ENCODE data around the gene RAB5A. TPM values are rescaled to one million over a fixed set of nuclear protein-coding genes. Genes with fewer than 3 reads are reported as not detected.
A peak's percentile ranks its signal among the peaks of the same experiment; 100 is the strongest.

The RAB5A gene
- total RNA-seq, 1 donor from 2014 or later, result 46.0 TPM

GRCh38 chr3:19907523-19907922 is 39.4 kb upstream of the RAB5A start:
- DNase-seq (ENCODE audit: low read depth), result no peak
- TF ChIP-seq CTCF (conservative IDR thresholded peaks at IDR 0.05; ENCODE audit: low read depth, low read length), result no peak
- no peak overlapping the region for H3K4me3 ChIP-seq (ENCODE audit: low read depth, low read length)

- no peak for TF ChIP-seq CTCF (conservative IDR thresholded peaks at IDR 0.05; ENCODE audit: low read depth, low read length)
- DNase-seq (ENCODE audit: low read depth), result no peak
- H3K4me3 ChIP-seq (ENCODE audit: low read depth, low read length), result no peak overlapping the region
Observed at GRCh38 chr3:19911452-19911851, 35.4 kb upstream of the RAB5A start.

- H3K4me3 ChIP-seq (ENCODE audit: low read depth, low read length), result no peak overlapping the region
- no peak for TF ChIP-seq CTCF (conservative IDR thresholded peaks at IDR 0.05; ENCODE audit: low read depth, low read length)
- DNase-seq (ENCODE audit: low read depth), result no peak
Observed at GRCh38 chr3:19917167-19917566, 29.7 kb upstream of the RAB5A start.

GRCh38 chr3:19920401-19921080 is 26.4 kb upstream of the RAB5A start:
- TF ChIP-seq CTCF (conservative IDR thresholded peaks at IDR 0.05; ENCODE audit: low read depth, low read length), result no peak
- peak; percentile 66 for DNase-seq (ENCODE audit: low read depth)
- H3K4me3 ChIP-seq (ENCODE audit: low read depth, low read length), result peak overlapping the region; percentile 57

- no peak for TF ChIP-seq CTCF (conservative IDR thresholded peaks at IDR 0.05; ENCODE audit: low read depth, low read length)
- no peak overlapping the region for H3K4me3 ChIP-seq (ENCODE audit: low read depth, low read length)
- no peak for DNase-seq (ENCODE audit: low read depth)
Observed at GRCh38 chr3:19931180-19931692, 15.7 kb upstream of the RAB5A start.

- TF ChIP-seq CTCF (conservative IDR thresholded peaks at IDR 0.05; ENCODE audit: low read depth, low read length), result no peak
- DNase-seq (ENCODE audit: low read depth), result no peak
- no peak overlapping the region for H3K4me3 ChIP-seq (ENCODE audit: low read depth, low read length)
Observed at GRCh38 chr3:19931767-19932188, 15.1 kb upstream of the RAB5A start.

- no peak overlapping the region for H3K4me3 ChIP-seq (ENCODE audit: low read depth, low read length)
- no peak for TF ChIP-seq CTCF (conservative IDR thresholded peaks at IDR 0.05; ENCODE audit: low read depth, low read length)
- DNase-seq (ENCODE audit: low read depth), result no peak
Observed at GRCh38 chr3:19932422-19932821, 14.5 kb upstream of the RAB5A start.

All from epithelial cell of proximal tubule (primary cell).